Measurements from ENCODE around the gene TM9SF3. TPM values are rescaled to one million over a fixed set of nuclear protein-coding genes. Genes with fewer than 3 reads are reported as not detected.

The TM9SF3 gene
- total RNA-seq, 1 experiment from 2014 or later: 79.3 TPM

DNA sequence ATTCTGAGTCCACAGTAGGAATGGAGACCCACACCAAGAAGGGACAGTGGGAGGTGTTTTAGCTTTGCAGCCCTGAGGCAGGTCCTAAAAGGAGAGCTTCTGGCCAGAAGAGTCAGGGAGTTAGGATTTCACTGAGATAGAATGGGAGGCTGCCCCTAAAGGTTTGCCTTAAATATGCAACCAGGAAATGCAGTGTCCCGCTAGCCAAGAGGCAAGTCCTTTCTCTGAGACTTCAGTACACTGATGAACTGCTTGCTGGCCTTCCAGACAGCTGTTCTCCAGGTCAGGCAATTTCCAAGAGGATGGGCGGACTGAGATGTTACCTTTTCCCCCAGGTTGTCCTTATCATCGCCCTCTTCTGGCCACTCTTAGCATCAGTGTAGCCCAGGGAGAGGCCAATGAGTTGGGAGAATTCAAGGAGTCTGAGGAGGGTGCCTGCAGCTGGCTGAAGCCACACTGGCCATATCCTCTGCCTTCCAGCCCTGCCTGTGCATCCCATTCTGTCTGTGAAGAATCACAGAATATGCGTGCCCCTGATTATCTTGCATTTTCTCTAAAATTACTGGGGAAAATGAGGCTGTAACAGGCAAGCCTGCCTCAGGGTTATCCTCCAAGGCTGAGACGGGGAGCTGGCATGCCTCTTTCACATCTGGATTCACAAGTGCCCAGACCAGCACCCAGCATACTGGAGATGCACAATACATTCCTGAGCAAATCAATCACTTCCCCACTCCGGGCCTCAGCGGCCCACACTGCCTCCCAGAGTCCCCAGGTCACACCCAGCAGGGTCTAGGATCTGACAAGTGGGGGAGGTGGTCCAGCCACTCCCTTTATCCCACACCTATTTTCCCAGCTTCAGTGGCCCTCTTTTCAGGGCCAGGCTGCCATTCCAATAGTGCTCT lies 75.5 kb downstream of the TM9SF3 start:
- DNase-seq (ENCODE audit: low read depth, low spot score) (peak; percentile 31), ATAC-seq (peak; percentile 57)
- no peaks in the 10 kb centered on the region for H3K36me3 ChIP-seq (ENCODE audit: control insufficient read depth in 1 of 2, insufficient read depth in 2 of 2, low read length in 2 of 2)
- TF ChIP-seq SRF (IDR thresholded peaks at IDR 0.05; ENCODE audit: low read depth) (no peak), RAD21 (IDR thresholded peaks at IDR 0.05; ENCODE audit: low read depth) (peak; percentile 62)
- TF ChIP-seq, protein P1, sequence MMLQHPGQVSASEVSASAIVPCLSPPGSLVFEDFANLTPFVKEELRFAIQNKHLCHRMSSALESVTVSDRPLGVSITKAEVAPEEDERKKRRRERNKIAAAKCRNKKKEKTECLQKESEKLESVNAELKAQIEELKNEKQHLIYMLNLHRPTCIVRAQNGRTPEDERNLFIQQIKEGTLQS (IDR thresholded peaks at IDR 0.05): no peak
- TF ChIP-seq, protein P2, sequence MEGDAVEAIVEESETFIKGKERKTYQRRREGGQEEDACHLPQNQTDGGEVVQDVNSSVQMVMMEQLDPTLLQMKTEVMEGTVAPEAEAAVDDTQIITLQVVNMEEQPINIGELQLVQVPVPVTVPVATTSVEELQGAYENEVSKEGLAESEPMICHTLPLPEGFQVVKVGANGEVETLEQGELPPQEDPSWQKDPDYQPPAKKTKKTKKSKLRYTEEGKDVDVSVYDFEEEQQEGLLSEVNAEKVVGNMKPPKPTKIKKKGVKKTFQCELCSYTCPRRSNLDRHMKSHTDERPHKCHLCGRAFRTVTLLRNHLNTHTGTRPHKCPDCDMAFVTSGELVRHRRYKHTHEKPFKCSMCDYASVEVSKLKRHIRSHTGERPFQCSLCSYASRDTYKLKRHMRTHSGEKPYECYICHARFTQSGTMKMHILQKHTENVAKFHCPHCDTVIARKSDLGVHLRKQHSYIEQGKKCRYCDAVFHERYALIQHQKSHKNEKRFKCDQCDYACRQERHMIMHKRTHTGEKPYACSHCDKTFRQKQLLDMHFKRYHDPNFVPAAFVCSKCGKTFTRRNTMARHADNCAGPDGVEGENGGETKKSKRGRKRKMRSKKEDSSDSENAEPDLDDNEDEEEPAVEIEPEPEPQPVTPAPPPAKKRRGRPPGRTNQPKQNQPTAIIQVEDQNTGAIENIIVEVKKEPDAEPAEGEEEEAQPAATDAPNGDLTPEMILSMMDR (IDR thresholded peaks at IDR 0.05 in 2 of 3, conservative IDR thresholded peaks at IDR 0.05 in 1 of 3; ENCODE audit: borderline replicate concordance in 1 of 3, insufficient read depth in 1 of 3, low read depth in 2 of 3, low read length in 2 of 3): peak; percentile 80 to 85 (median 80)
- CTCF ChIA-PET: interaction anchor here (0.6 to 3.7 kb wide), 14 partner anchors 8 to 177 kb away, joined by 3 to 28 read pairs (median 6); no protein-coding TSS in a partner anchor
- no TSS peak for BruUV-seq (replicated peaks)
- POLR2A ChIA-PET: interaction anchor here (1.2 kb wide), 1 partner anchor 10 kb away, joined by 5 read pairs; no protein-coding TSS in a partner anchor
- H2AFZ ChIP-seq (ENCODE audit: low read depth, low read length, poor library complexity, severe bottlenecking): no peak overlapping the region
- no peaks in the 10 kb centered on the region for H3K9me3 ChIP-seq (ENCODE audit: control insufficient read depth in 1 of 2, insufficient read depth in 1 of 2, low read depth in 1 of 2, low read length in 2 of 2)
- no peak overlapping the region for H3K27ac ChIP-seq (ENCODE audit: low read depth, low read length)
- H3K79me2 ChIP-seq (ENCODE audit: insufficient read depth, low read length): no peaks in the 10 kb centered on the region
- no peaks in the 10 kb centered on the region for H4K20me1 ChIP-seq (ENCODE audit: insufficient read depth)
- no peak overlapping the region for H3K4me3 ChIP-seq (replicated peaks in 1 of 2; ENCODE audit: low read depth in 1 of 2, low read length in 2 of 2)
- intact Hi-C loops (cut with micrococcal nuclease): loop anchor here (1.0 to 2.0 kb wide), 3 partner anchors 40 to 136 kb away; no protein-coding TSS in a partner anchor
- H3K4me2 ChIP-seq (ENCODE audit: low read length): no peak overlapping the region
- RAD21 ChIA-PET (ENCODE audit: low non-redundant PET in 1 of 2, low total read pairs in 2 of 2, uncharacterized antibody in 2 of 2, unreplicated experiment in 2 of 2): interaction anchor here in 1 of 2 experiments (0.6 to 0.8 kb wide), 2 partner anchors 116 to 136 kb away, joined by 3 read pairs; no protein-coding TSS in a partner anchor
- H3K9ac ChIP-seq (ENCODE audit: low read length): no peak overlapping the region
- no peaks in the 10 kb centered on the region for H3K27me3 ChIP-seq (ENCODE audit: insufficient read depth, low read length)
- H3K9me2 ChIP-seq (ENCODE audit: insufficient read depth): no peaks in the 10 kb centered on the region
- H3K4me1 ChIP-seq (ENCODE audit: control insufficient read depth in 1 of 2, insufficient read depth in 2 of 2, low read length in 2 of 2): peaks cover 0 to 24% of the 10 kb centered on the region in 2 experiments; a peak in 2 of 4 replicates

Data from HCT116 (cell line).